ENCODE results near the gene SLC39A13. TPM values are rescaled to one million over a fixed set of nuclear protein-coding genes. Genes with fewer than 3 reads are reported as not detected.
A peak's percentile ranks its signal among the peaks of the same experiment; 100 is the strongest.

The SLC39A13 gene
- total and polyA plus RNA-seq, 2 of the 13 experiments (the other 11 are each of a cell fraction or from before 2014, with no cell fraction given): 15.3 to 30.5 TPM

- TF ChIP-seq HMGXB4 (CRISPR knock-in tag; IDR thresholded peaks at IDR 0.05; ENCODE audit: borderline replicate concordance in 1 of 2, low read depth in 1 of 2): peak; percentile 61 to 68; a peak in 3 of 4 replicates
- TF ChIP-seq ZNF350 (CRISPR knock-in tag; IDR thresholded peaks at IDR 0.05; ENCODE audit: borderline replicate concordance, low read depth): peak; percentile 47; the same call in 1 of the 2 replicates
- TF ChIP-seq ZNF800 (CRISPR knock-in tag; IDR thresholded peaks at IDR 0.05): no peak
- no peak for TF ChIP-seq DDIT3 (CRISPR knock-in tag; IDR thresholded peaks at IDR 0.05)
- 0 out of 2 replicates have a peak, but pooled peaks have one; percentile 15 for TF ChIP-seq NFKBIZ (CRISPR knock-in tag; IDR thresholded peaks at IDR 0.05)
- TF ChIP-seq HBP1 (CRISPR knock-in tag; IDR thresholded peaks at IDR 0.05; ENCODE audit: low read depth): no peak
- TF ChIP-seq POLR2AphosphoS5 (IDR thresholded peaks at IDR 0.05; ENCODE audit: low read depth, low read length): peak; percentile 76
- TF ChIP-seq NR2C2 (CRISPR knock-in tag; IDR thresholded peaks at IDR 0.05; ENCODE audit: borderline replicate concordance): peak; percentile 79
- TF ChIP-seq ZNF83 (CRISPR knock-in tag; IDR thresholded peaks at IDR 0.05; ENCODE audit: borderline replicate concordance): no peak
- TF ChIP-seq CREB1 (IDR thresholded peaks at IDR 0.05): peak; percentile 53; the same call in 1 of the 2 replicates
- TF ChIP-seq CREB1 (CRISPR knock-in tag; IDR thresholded peaks at IDR 0.05): peak; percentile 91
- TF ChIP-seq POLR2AphosphoS2 (IDR thresholded peaks at IDR 0.05; ENCODE audit: low read depth, low read length): no peak
- peak; percentile 58 for TF ChIP-seq SP5 (CRISPR knock-in tag; IDR thresholded peaks at IDR 0.05; ENCODE audit: borderline replicate concordance, low read depth)
- TF ChIP-seq ZNF10 (CRISPR knock-in tag; IDR thresholded peaks at IDR 0.05; ENCODE audit: borderline replicate concordance, low read depth): no peak
- peak; percentile 98 for TF ChIP-seq THAP11 (CRISPR knock-in tag; IDR thresholded peaks at IDR 0.05)
- TF ChIP-seq SMARCC2 (IDR thresholded peaks at IDR 0.05): no peak
- TF ChIP-seq ZBTB7A (CRISPR knock-in tag; IDR thresholded peaks at IDR 0.05): no peak
- TF ChIP-seq SP1 (IDR thresholded peaks at IDR 0.05): no peak
- peak; percentile 97 for TF ChIP-seq SP1 (CRISPR knock-in tag; IDR thresholded peaks at IDR 0.05)
- peak; percentile 29; the same call in 1 of the 2 replicates for TF ChIP-seq MAZ (IDR thresholded peaks at IDR 0.05; ENCODE audit: borderline replicate concordance, low read depth, low read length)
- TF ChIP-seq MAZ (CRISPR knock-in tag; IDR thresholded peaks at IDR 0.05; ENCODE audit: low read depth): no peak; the same call in 1 of the 2 replicates
- TF ChIP-seq GTF2F1 (IDR thresholded peaks at IDR 0.05; ENCODE audit: low read length): no peak
- TF ChIP-seq ZNF552 (CRISPR knock-in tag; IDR thresholded peaks at IDR 0.05; ENCODE audit: borderline replicate concordance): no peak
- TF ChIP-seq ZFP1 (CRISPR knock-in tag; IDR thresholded peaks at IDR 0.05): no peak
- no peak for TF ChIP-seq ZNF234 (CRISPR knock-in tag; conservative IDR thresholded peaks at IDR 0.05)
- TF ChIP-seq ZNF891 (CRISPR knock-in tag; IDR thresholded peaks at IDR 0.05): no peak
Measured at GRCh38 chr11:47426062-47426956, 17.9 kb downstream of the SLC39A13 start, which contains the start of gene PSMC3 (continued).
